Pancreas (tissue), 10 donors: ENCODE data around the gene FHIT. TPM values are rescaled to one million over a fixed set of nuclear protein-coding genes. Genes with fewer than 3 reads are reported as not detected.

Experiments used
- ATAC-seq, 4 donors: fragments of 200-7000 bp; cut with Tn5 transposase; one replicate each; pipeline versions ENCODE4 v1.8.0 to v1.9.1; 2020; ENCODE audit warnings: mild to moderate bottlenecking in 4 of 4, moderate library complexity in 4 of 4
- DNase-seq, 6 donors: peaks; one replicate each; pipeline ENCODE4 v3.0.0-alpha.2; 2020
- FAIRE-seq: peaks from 2 replicates; lab custom pipeline; 2012; peaks lifted over from hg19 to GRCh38; lab: Jason Lieb, UNC
- H3K27ac ChIP-seq, 4 donors: fragments of 200-600 bp; sonication (generic); 1 replicate in 3 of 4; 2 replicates in 1 of 4; pipeline versions ENCODE4 v1.5.0 to v1.8.0; 2020
- H3K27me3 ChIP-seq, 4 donors: fragments of 200-600 bp; one replicate each; pipeline ENCODE4 v1.8.0; 2021
- H3K36me3 ChIP-seq, 3 donors: fragments of 200-600 bp; sonication (generic) in 1 of 3; one replicate each; pipeline versions ENCODE4 v1.5.0 to v1.8.0; 2020 to 2021
- H3K4me1 ChIP-seq, 3 donors: fragments of 200-600 bp; one replicate each; pipeline ENCODE4 v1.8.0; 2021
- H3K4me3 ChIP-seq, 4 donors: fragments of 200-600 bp; sonication (generic) in 2 of 4; one replicate each; pipeline versions ENCODE4 v1.5.0 to v1.8.0; 2020 to 2021
- H3K9me3 ChIP-seq, 4 donors: fragments of 200-600 bp; one replicate each; pipeline ENCODE4 v1.8.0; 2021
- CTCF ChIP-seq, 4 donors: fragments of 200-600 bp; sonication (generic) in 3 of 4; IDR thresholded peaks; one replicate each; pipeline versions ENCODE4 v1.5.0 to v1.8.0; 2021; ENCODE audit warnings: antibody characterized with exemption in 4 of 4
- whole genome bisulfite sequencing, 2 donors: extraction: QIAGEN DNeasy Blood & Tissue Kit; methylation state at CpG; one replicate each; pipeline ENCODE4 v1.1.7; 2013; 5-methylcytosine and 5-hydroxymethylcytosine counted together
- intact Hi-C, 3 donors: fragments of 100-400 bp; cut with DNase I; formaldehyde crosslinking; loops; one replicate each; pipeline versions ENCODE4 v1.11.1 to v1.14.2; 2022
- polyA plus RNA-seq, 2 donors: library from polyadenylated mRNA; stranded (reverse); fragments of 200-250 nt; gene quantifications; one replicate each; pipeline ENCODE4 v1.2.3, GENCODE V29; 2013
- total RNA-seq, 6 donors: library from RNA; stranded (reverse); fragmentation: NEBNext Ultra II Directional in 4 of 6; extraction: Animal tissue kit (Norgen Biotek cat#: 25700) in 4 of 6; gene quantifications; one replicate each; pipeline versions ENCODE4 v1.2.1 to v1.2.4, GENCODE V29; 2021 to 2023
- donor health status: healthy with polysubstance abuse.
- donor health status: DM: no; HTN: no; CAD: no; lungs with moderate emphysema.
- donor health status: DM: no; HTN: no; CAD: no.
- donor health status: control.
- donor health status: control.
- donor health status: Bipolar disorder and iron deficiency.
- donor health status: DM: yes; HTN: yes; CAD: no.
- donor health status: DM: no; HTN: no; CAD: no.
- donor health status: DM: no; HTN: no; CAD: no.
- donor health status: DM: yes; HTN: yes; CAD: no.

FHIT gene
- total and polyA plus RNA-seq, 8 donors: 4.8 to 15.7 (median 8.0) TPM

- intact Hi-C loops: no loop called here
- no peak for DNase-seq
- no peaks in the 10 kb centered on the region for H3K27me3 ChIP-seq
- H3K4me1 ChIP-seq: no peaks in the 10 kb centered on the region
- no peaks in the 10 kb centered on the region for H3K9me3 ChIP-seq
- WGBS, 2 donors: 83 to 89% methylated on average over 6 of the region's 6 CpGs
- no peak overlapping the region for H3K27ac ChIP-seq
- no peak for ATAC-seq
- no peaks in the 10 kb centered on the region for H3K36me3 ChIP-seq
- no peak overlapping the region for H3K4me3 ChIP-seq
- no peak for FAIRE-seq
- TF ChIP-seq CTCF (IDR thresholded peaks at IDR 0.05): no peak
These were observed 1388.6 kb downstream of the FHIT start for GRCh38 chr3:59862686-59863085.

- FAIRE-seq (peak; percentile 71), DNase-seq (peak; percentile 64 to 85 (median 73)), ATAC-seq (peak; percentile 98 to 99 (median 98))
- Histone ChIP-seq H3K27ac (peak overlapping the region in 2 of 4 donors; percentile 31 to 37), H3K27me3 (no peaks in the 10 kb centered on the region), H3K36me3 (no peaks in the 10 kb centered on the region), H3K4me3 (no peak overlapping the region), H3K9me3 (no peaks in the 10 kb centered on the region), H3K4me1 (peaks cover 0 to 6% (median 0%) of the 10 kb centered on the region in 3 donors)
- TF ChIP-seq CTCF (IDR thresholded peaks at IDR 0.05): peak; percentile 78 to 94 (median 86)
- WGBS, 2 donors: 14 to 22% methylated on average over 7 of the region's 7 CpGs
- intact Hi-C loops: loop anchor here in 1 of 3 donors (10.0 kb wide), 1 partner anchor 283 kb away; no protein-coding TSS in a partner anchor
These were observed 1393.5 kb downstream of the FHIT start for GRCh38 chr3:59857589-59858346.

- peak; percentile 29 to 50 (median 40) for ATAC-seq
These were observed 1394.3 kb downstream of the FHIT start for GRCh38 chr3:59856934-59857460.

GRCh38 chr3:59854061-59854709, 1397.1 kb downstream of the FHIT start:
- Histone ChIP-seq H3K4me1 (peaks cover 0 to 6% (median 0%) of the 10 kb centered on the region in 3 donors), H3K27ac (no peak overlapping the region), H3K4me3 (no peak overlapping the region), H3K36me3 (no peaks in the 10 kb centered on the region), H3K9me3 (no peaks in the 10 kb centered on the region), H3K27me3 (no peaks in the 10 kb centered on the region)
- FAIRE-seq (no peak), DNase-seq (no peak), ATAC-seq (no peak)
- TF ChIP-seq CTCF (IDR thresholded peaks at IDR 0.05): no peak
- intact Hi-C loops: loop anchor here in 1 of 3 donors (10.0 kb wide), 1 partner anchor 279 kb away; no protein-coding TSS in a partner anchor
- WGBS, 2 donors: 77 to 79% methylated on average over 12 of the region's 12 CpGs

More at GRCh38 chr3:59856934-59857460, 1394.3 kb downstream of the FHIT start:
- Histone ChIP-seq H3K27me3 (no peaks in the 10 kb centered on the region), H3K4me1 (peaks cover 0 to 6% (median 0%) of the 10 kb centered on the region in 3 donors), H3K4me3 (no peak overlapping the region), H3K36me3 (no peaks in the 10 kb centered on the region), H3K9me3 (no peaks in the 10 kb centered on the region), H3K27ac (peak overlapping the region in 2 of 4 donors; percentile 31 to 37)
- FAIRE-seq: no peak
- no peak for TF ChIP-seq CTCF (IDR thresholded peaks at IDR 0.05)
- WGBS, 2 donors: 50 to 57% methylated on average over 7 of the region's 7 CpGs
- intact Hi-C loops: loop anchor here in 1 of 3 donors (10.0 kb wide), 1 partner anchor 282 kb away; no protein-coding TSS in a partner anchor
- no peak for DNase-seq
